ENCODE data around the gene TMEM147. TPM values are rescaled to one million over a fixed set of nuclear protein-coding genes. Genes with fewer than 3 reads are reported as not detected.

Gene TMEM147
- total and polyA plus RNA-seq, 3 donors from 2014 or later, result 125 to 146 (median 125) TPM

- H3K9me3 ChIP-seq, result no peaks in the 10 kb centered on the region
- intact Hi-C loops (cut with DNase I; ENCODE audit: low total_unique reads), result no loop called here
- no peak overlapping the region for H3K27ac ChIP-seq
- TF ChIP-seq CTCF (IDR thresholded peaks at IDR 0.05) (no peak), POLR2A (IDR thresholded peaks at IDR 0.05) (no peak)
- no peak for DNase-seq
- no peaks in the 10 kb centered on the region for H3K36me3 ChIP-seq (ENCODE audit: low read depth, missing control alignments)
- no peaks in the 10 kb centered on the region for H3K27me3 ChIP-seq
- H3K4me3 ChIP-seq, result no peak overlapping the region
- no peaks in the 10 kb centered on the region for H3K4me1 ChIP-seq
- WGBS, 2 donors, result 55 to 75% methylated on average over 7 to 13 of the region's 13 CpGs
These were observed 7.3 kb downstream of the TMEM147 start for GRCh38 chr19:35552534-35553384.

GRCh38 chr19:35553385-35554000 is 8.1 kb downstream of the TMEM147 start:
- no peaks in the 10 kb centered on the region for H3K4me1 ChIP-seq
- intact Hi-C loops (cut with DNase I; ENCODE audit: low total_unique reads), result no loop called here
- no peak overlapping the region for H3K27ac ChIP-seq

GRCh38 chr19:35554076-35554475 is 8.7 kb downstream of the TMEM147 start:
- no peaks in the 10 kb centered on the region for H3K4me1 ChIP-seq
- H3K9me3 ChIP-seq, result no peaks in the 10 kb centered on the region
- WGBS, 2 donors, result 79 to 82% methylated on average over 5 of the region's 5 CpGs
- no peaks in the 10 kb centered on the region for H3K36me3 ChIP-seq (ENCODE audit: low read depth, missing control alignments)
- no peak overlapping the region for H3K27ac ChIP-seq
- H3K4me3 ChIP-seq, result no peak overlapping the region
- no peak for DNase-seq
- intact Hi-C loops (cut with DNase I; ENCODE audit: low total_unique reads), result no loop called here
- no peaks in the 10 kb centered on the region for H3K27me3 ChIP-seq
- no peak for TF ChIP-seq CTCF (IDR thresholded peaks at IDR 0.05)

More at GRCh38 chr19:35553385-35554000, 8.1 kb downstream of the TMEM147 start:
- Histone ChIP-seq H3K36me3 (ENCODE audit: low read depth, missing control alignments) (no peaks in the 10 kb centered on the region), H3K4me3 (no peak overlapping the region), H3K27me3 (no peaks in the 10 kb centered on the region), H3K9me3 (no peaks in the 10 kb centered on the region)
- no peak for TF ChIP-seq CTCF (IDR thresholded peaks at IDR 0.05)
- no peak for TF ChIP-seq POLR2A (IDR thresholded peaks at IDR 0.05)
- WGBS, 2 donors, result 62 to 82% methylated on average over 8 to 14 of the region's 14 CpGs
- DNase-seq, result no peak

GRCh38 chr19:35555301-35556005 is 10.0 kb downstream of the TMEM147 start:
- TF ChIP-seq POLR2A (IDR thresholded peaks at IDR 0.05), result no peak
- no peak for TF ChIP-seq CTCF (IDR thresholded peaks at IDR 0.05)
- H3K4me1 ChIP-seq, result no peaks in the 10 kb centered on the region
- intact Hi-C loops (cut with DNase I; ENCODE audit: low total_unique reads), result no loop called here
- no peak overlapping the region for H3K27ac ChIP-seq
- no peaks in the 10 kb centered on the region for H3K27me3 ChIP-seq
- no peaks in the 10 kb centered on the region for H3K9me3 ChIP-seq
- no peaks in the 10 kb centered on the region for H3K36me3 ChIP-seq (ENCODE audit: low read depth, missing control alignments)
- DNase-seq, result no peak
- WGBS, 2 donors, result 73 to 77% methylated on average over 13 to 30 of the region's 30 CpGs
- no peak overlapping the region for H3K4me3 ChIP-seq

Data from testis (tissue), 3 donors.